WTC11 (cell line): ENCODE results near the gene DPP9.

Source experiments
- ATF3 ChIP-seq: sonication (generic); formaldehyde crosslinking; conservative IDR thresholded peaks from 2 replicates; pipeline ENCODE4 v1.8.1; 2022; ENCODE audit warnings: mild to moderate bottlenecking, missing genetic modification reagents
- JUN ChIP-seq: sonication (generic); formaldehyde crosslinking; IDR thresholded peaks from 2 replicates; pipeline ENCODE4 v1.8.0; 2023; ENCODE audit warnings: mild to moderate bottlenecking, missing genetic modification reagents
- TF ChIP-seq, protein P1 (sequence below): fragments of 200-600 bp; IDR thresholded peaks from 2 replicates; pipeline ENCODE4 v1.8.0; 2022; ENCODE audit warnings: antibody characterized with exemption
- TF ChIP-seq, protein P2 (sequence below): sonication (generic); formaldehyde crosslinking; IDR thresholded peaks from 2 replicates; pipeline ENCODE4 v1.8.1; 2023; ENCODE audit warnings: mild to moderate bottlenecking, missing genetic modification reagents, moderate library complexity

GRCh38 chr19:4691373-4691772, 32.3 kb downstream of the DPP9 start:
- TF ChIP-seq, protein P1, sequence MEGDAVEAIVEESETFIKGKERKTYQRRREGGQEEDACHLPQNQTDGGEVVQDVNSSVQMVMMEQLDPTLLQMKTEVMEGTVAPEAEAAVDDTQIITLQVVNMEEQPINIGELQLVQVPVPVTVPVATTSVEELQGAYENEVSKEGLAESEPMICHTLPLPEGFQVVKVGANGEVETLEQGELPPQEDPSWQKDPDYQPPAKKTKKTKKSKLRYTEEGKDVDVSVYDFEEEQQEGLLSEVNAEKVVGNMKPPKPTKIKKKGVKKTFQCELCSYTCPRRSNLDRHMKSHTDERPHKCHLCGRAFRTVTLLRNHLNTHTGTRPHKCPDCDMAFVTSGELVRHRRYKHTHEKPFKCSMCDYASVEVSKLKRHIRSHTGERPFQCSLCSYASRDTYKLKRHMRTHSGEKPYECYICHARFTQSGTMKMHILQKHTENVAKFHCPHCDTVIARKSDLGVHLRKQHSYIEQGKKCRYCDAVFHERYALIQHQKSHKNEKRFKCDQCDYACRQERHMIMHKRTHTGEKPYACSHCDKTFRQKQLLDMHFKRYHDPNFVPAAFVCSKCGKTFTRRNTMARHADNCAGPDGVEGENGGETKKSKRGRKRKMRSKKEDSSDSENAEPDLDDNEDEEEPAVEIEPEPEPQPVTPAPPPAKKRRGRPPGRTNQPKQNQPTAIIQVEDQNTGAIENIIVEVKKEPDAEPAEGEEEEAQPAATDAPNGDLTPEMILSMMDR = no peak
- TF ChIP-seq ATF3 (CRISPR knock-in tag) (no peak), JUN (no peak)
- TF ChIP-seq, protein P2, sequence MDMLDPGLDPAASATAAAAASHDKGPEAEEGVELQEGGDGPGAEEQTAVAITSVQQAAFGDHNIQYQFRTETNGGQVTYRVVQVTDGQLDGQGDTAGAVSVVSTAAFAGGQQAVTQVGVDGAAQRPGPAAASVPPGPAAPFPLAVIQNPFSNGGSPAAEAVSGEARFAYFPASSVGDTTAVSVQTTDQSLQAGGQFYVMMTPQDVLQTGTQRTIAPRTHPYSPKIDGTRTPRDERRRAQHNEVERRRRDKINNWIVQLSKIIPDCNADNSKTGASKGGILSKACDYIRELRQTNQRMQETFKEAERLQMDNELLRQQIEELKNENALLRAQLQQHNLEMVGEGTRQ (CRISPR knock-in tag) = no peak
